DOHH2 (cell line): ENCODE results near the gene TMEM244.
"Not testable (repeated sequence)": the region's sequence is repeated elsewhere in the genome, so short reads cannot be mapped to it uniquely, and the experiment has no call there.

ENCODE experiments used
- CTCF ChIP-seq: fragments of 200-600 bp; sonication (generic); IDR thresholded peaks from one replicate; pipeline ENCODE4 v1.5.1; 2014; ENCODE audit warnings: antibody characterized with exemption, mild to moderate bottlenecking, low read depth, low read length; ENCODE audit not compliant: poor library complexity, severe bottlenecking
- EZH2phosphoT487 ChIP-seq: fragments of 200-600 bp; sonication (generic); IDR thresholded peaks from 2 replicates; pipeline ENCODE4 v1.6.1; 2017; ENCODE audit warnings: borderline replicate concordance, mild to moderate bottlenecking, antibody characterized with exemption, low read length, moderate library complexity, mixed read lengths

GRCh38 chr6:129802920-129803319 is 58.2 kb downstream of the TMEM244 start:
- not testable (repeated sequence) for TF ChIP-seq CTCF, EZH2phosphoT487
